ENCODE results near the gene TPCN2. TPM values are rescaled to one million over a fixed set of nuclear protein-coding genes. Genes with fewer than 3 reads are reported as not detected.
A peak's percentile ranks its signal among the peaks of the same experiment; 100 is the strongest.

Gene TPCN2
- total and polyA plus RNA-seq, 2 of the 8 experiments (the other 6 are each of a cell fraction or from before 2014, with no cell fraction given) = 9.7 to 18.6 TPM

GRCh38 chr11:69119190-69119589 is 70.5 kb downstream of the TPCN2 start:
- H4K5ac ChIP-seq (ENCODE audit: insufficient read length, low read depth, low read length) = no peak overlapping the region
- H3K18ac ChIP-seq (ENCODE audit: extremely low read depth, low read length) = no peak overlapping the region
- no peak overlapping the region for H2BK20ac ChIP-seq (ENCODE audit: low read length)
- no peaks in the 10 kb centered on the region for H3K79me1 ChIP-seq (ENCODE audit: low read depth, low read length)
- ChIA-PET CTCF (ENCODE audit: partially characterized antibody) (interaction anchor here (0.9 to 1.6 kb wide), 3 partner anchors 16 to 174 kb away, joined by 3 to 5 read pairs (median 4); no protein-coding TSS in a partner anchor), POLR2A (ENCODE audit: partially characterized antibody) (no interaction called here)
- no peak overlapping the region for H3K4me3 ChIP-seq (ENCODE audit: extremely low read depth in 1 of 4, insufficient read depth in 2 of 4, low read depth in 3 of 4, low read length in 4 of 4)
- peaks cover 0 to 26% (median 18%) of the 10 kb centered on the region in 4 experiments; a peak in 6 of 7 replicates for H3K4me1 ChIP-seq (replicated peaks in 1 of 4; ENCODE audit: control insufficient read depth in 3 of 4, insufficient read depth in 4 of 4, low read length in 3 of 4)
- H3K79me2 ChIP-seq (ENCODE audit: control insufficient read depth in 1 of 2, insufficient read depth in 2 of 2, low read length in 2 of 2) = no peaks in the 10 kb centered on the region
- H2BK15ac ChIP-seq (ENCODE audit: low read length) = no peak overlapping the region
- H3K56ac ChIP-seq (replicated peaks; ENCODE audit: insufficient read length, low read depth, low read length) = no peak overlapping the region
- no peak overlapping the region for H2AFZ ChIP-seq (ENCODE audit: low read length)
- H2BK120ac ChIP-seq (replicated peaks; ENCODE audit: low read depth, low read length) = no peak overlapping the region
- no peak for FAIRE-seq
- H3K27ac ChIP-seq (ENCODE audit: low read depth, low read length) = no peak overlapping the region
- no peak overlapping the region for H4K91ac ChIP-seq (replicated peaks; ENCODE audit: insufficient read length, low read length)
- H3K4ac ChIP-seq (replicated peaks; ENCODE audit: insufficient read length, low read depth, low read length) = no peak overlapping the region
- H4K20me1 ChIP-seq (replicated peaks in 1 of 2; ENCODE audit: control insufficient read depth in 1 of 2, insufficient read depth in 2 of 2, low read length in 2 of 2) = no peaks in the 10 kb centered on the region
- TF ChIP-seq KDM1A (IDR thresholded peaks at IDR 0.05; ENCODE audit: borderline replicate concordance, low read length) = peak; percentile 93; the same call in 1 of the 2 replicates
- no peak for TF ChIP-seq MAX (IDR thresholded peaks at IDR 0.05)
- H2BK12ac ChIP-seq (ENCODE audit: low read depth, low read length) = no peak overlapping the region
- H3K9me3 ChIP-seq (ENCODE audit: insufficient read depth in 2 of 2, low read depth in 1 of 2, low read length in 1 of 2) = no peaks in the 10 kb centered on the region; a peak in 2 of 4 replicates
- peaks cover 3% of the 10 kb centered on the region; the same call in 1 of the 2 replicates for H3K23me2 ChIP-seq (ENCODE audit: low read depth, low read length)
- H2BK5ac ChIP-seq (ENCODE audit: low read depth, low read length) = no peak overlapping the region
- WGBS, 2 experiments (ENCODE audit: extremely low coverage in 1 of 2, insufficient coverage in 1 of 2, insufficient read length in 1 of 2, insufficient replicate concordance in 2 of 2, low coverage in 1 of 2, low lambda C conversion rate in 2 of 2, missing lambda C conversion rate in 1 of 2) = 93% methylated on average over 2 of the region's 2 CpGs; no CpG with 5 or more reads in 1 of the 2 experiments
- no peak overlapping the region for H2AK5ac ChIP-seq (ENCODE audit: low read depth, low read length)
- no peak for DNase-seq (ENCODE audit: low read depth in 1 of 2, low spot score in 2 of 2)
- no peak overlapping the region for H3K4me2 ChIP-seq (ENCODE audit: insufficient read depth in 1 of 2, low read depth in 2 of 2, low read length in 2 of 2)
- H3K14ac ChIP-seq (ENCODE audit: insufficient read length) = no peak overlapping the region
- H3K9ac ChIP-seq (replicated peaks in 1 of 4; ENCODE audit: extremely low read depth in 1 of 4, low read depth in 3 of 4, low read length in 3 of 4) = no peak overlapping the region
- H4K8ac ChIP-seq (ENCODE audit: extremely low read depth, insufficient read depth, low read length) = no peak overlapping the region
- H3K36me3 ChIP-seq (ENCODE audit: control insufficient read depth in 2 of 4, insufficient read depth in 4 of 4, low read length in 3 of 4) = no peaks in the 10 kb centered on the region
- H3K27me3 ChIP-seq (replicated peaks in 1 of 4; ENCODE audit: control insufficient read depth in 3 of 4, extremely low read depth in 1 of 4, insufficient read depth in 3 of 4, low read length in 3 of 4) = peaks cover 0 to 4% (median under 1%) of the 10 kb centered on the region in 4 experiments; a peak in 3 of 7 replicates
- H3K23ac ChIP-seq (ENCODE audit: insufficient read length) = no peak overlapping the region
